ENCODE measurements around the gene BIRC6. TPM values are rescaled to one million over a fixed set of nuclear protein-coding genes. Genes with fewer than 3 reads are reported as not detected.

BIRC6 gene
- total and polyA plus RNA-seq, 8 donors: 71.6 to 94.6 (median 80.9) TPM

DNA sequence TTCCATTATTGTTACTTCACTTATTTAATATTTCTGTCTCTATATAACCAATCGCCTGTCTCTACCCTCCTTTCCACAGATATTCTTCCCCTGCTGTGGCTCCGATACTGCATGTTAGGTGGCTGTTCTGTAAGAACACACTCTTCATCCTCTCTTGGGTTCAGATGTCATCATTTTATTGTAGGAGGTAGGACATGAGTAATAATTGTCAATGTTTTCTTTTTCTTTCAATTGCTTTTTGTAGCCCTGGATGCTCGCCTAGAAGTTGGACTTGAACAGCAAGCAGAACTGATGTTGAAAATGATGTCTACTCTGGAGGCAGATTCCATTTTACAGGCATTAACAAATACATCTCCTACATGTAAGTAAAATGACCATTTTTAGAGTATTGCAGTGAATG, 128.6 kb downstream of the BIRC6 start:
- TF ChIP-seq, protein P1, sequence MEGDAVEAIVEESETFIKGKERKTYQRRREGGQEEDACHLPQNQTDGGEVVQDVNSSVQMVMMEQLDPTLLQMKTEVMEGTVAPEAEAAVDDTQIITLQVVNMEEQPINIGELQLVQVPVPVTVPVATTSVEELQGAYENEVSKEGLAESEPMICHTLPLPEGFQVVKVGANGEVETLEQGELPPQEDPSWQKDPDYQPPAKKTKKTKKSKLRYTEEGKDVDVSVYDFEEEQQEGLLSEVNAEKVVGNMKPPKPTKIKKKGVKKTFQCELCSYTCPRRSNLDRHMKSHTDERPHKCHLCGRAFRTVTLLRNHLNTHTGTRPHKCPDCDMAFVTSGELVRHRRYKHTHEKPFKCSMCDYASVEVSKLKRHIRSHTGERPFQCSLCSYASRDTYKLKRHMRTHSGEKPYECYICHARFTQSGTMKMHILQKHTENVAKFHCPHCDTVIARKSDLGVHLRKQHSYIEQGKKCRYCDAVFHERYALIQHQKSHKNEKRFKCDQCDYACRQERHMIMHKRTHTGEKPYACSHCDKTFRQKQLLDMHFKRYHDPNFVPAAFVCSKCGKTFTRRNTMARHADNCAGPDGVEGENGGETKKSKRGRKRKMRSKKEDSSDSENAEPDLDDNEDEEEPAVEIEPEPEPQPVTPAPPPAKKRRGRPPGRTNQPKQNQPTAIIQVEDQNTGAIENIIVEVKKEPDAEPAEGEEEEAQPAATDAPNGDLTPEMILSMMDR (IDR thresholded peaks at IDR 0.05): no peak
- Histone ChIP-seq H3K36me3 (peaks cover 0 to 93% of the 10 kb centered on the region in 2 donors), H3K9me3 (no peaks in the 10 kb centered on the region), H3K27me3 (no peaks in the 10 kb centered on the region), H3K4me3 (no peak overlapping the region), H3K4me1 (peaks cover 0 to 8% of the 10 kb centered on the region in 2 donors), H3K27ac (peak overlapping the region in 1 of 2 donors; percentile 20)
- intact Hi-C loops (cut with DNase I): no loop called here
- DNase-seq (no peak), ATAC-seq (no peak)

DNA sequence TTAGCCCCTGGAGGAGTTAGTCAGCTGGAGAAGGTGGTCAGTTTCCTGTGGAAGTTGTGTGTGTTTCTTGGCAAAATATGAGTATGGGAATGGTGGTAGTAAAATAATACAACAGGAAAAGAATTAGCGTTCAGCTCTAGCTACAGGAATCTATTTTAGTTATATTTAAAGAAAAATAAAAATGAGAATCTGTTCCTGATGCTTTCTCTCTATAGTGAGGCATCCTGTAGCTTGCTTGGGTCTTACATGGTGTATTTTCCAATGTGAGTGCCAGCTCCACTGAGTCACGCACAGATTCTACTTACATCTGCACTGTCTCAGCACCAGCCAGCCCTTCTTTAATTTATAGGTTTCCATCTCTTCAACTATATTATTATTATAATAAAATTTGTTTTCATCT, 132.2 kb downstream of the BIRC6 start:
- DNase-seq: no peak
- Histone ChIP-seq H3K9me3 (no peaks in the 10 kb centered on the region), H3K27me3 (no peaks in the 10 kb centered on the region), H3K4me1 (peaks cover 0 to 8% of the 10 kb centered on the region in 2 donors), H3K27ac (peak overlapping the region in 1 of 2 donors; percentile 21), H3K36me3 (peaks cover 0 to 79% of the 10 kb centered on the region in 2 donors), H3K4me3 (no peak overlapping the region)
- intact Hi-C loops (cut with DNase I): no loop called here
- TF ChIP-seq, protein P1 (IDR thresholded peaks at IDR 0.05): no peak
- no peak for ATAC-seq

DNA sequence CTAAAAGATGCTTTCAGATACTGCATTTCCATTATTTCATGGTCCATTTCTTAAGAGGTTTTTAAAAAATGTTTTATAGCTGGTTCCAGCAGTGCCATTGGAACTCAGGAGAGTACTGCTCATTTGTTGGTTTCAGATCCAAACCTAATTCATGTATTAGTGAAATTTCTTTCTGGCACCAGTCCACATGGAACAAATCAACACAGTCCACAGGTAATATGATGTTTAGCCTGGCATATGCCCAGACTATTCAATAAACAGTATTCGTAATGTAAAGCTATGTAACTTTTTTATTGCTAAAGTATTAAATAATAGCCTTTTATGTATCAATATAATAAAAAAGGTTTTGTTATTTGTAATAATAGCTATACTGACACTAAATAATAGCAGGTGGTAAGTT, 134.5 kb downstream of the BIRC6 start:
- peaks cover 0 to 77% of the 10 kb centered on the region in 2 donors for H3K36me3 ChIP-seq
- H3K27ac ChIP-seq: no peak overlapping the region
- no peak for ATAC-seq
- H3K9me3 ChIP-seq: no peaks in the 10 kb centered on the region
- DNase-seq: no peak
- H3K27me3 ChIP-seq: no peaks in the 10 kb centered on the region
- H3K4me1 ChIP-seq: no peaks in the 10 kb centered on the region
- TF ChIP-seq, protein P1 (IDR thresholded peaks at IDR 0.05): no peak
- intact Hi-C loops (cut with DNase I): no loop called here
- no peak overlapping the region for H3K4me3 ChIP-seq

DNA sequence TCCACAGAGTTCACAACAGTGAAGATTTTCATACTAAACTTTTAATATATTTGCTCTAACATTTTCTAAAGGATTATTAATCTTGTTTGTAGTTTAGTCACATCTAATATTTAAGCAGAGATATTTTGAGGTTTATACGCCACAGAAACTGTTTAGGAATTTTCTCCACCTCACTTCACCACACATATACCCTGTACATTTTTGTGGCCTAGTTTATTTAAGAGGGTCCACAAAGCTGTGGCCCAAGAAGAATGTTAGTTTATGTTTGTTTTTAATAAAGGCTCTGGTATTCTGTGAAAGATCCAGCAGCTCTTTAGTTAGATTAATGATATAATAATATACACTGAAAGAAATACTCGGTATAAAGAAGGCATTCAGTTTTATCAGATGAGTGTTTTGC, 138.3 kb downstream of the BIRC6 start:
- DNase-seq (no peak), ATAC-seq (no peak)
- Histone ChIP-seq H3K4me3 (no peak overlapping the region), H3K9me3 (no peaks in the 10 kb centered on the region), H3K4me1 (no peaks in the 10 kb centered on the region), H3K36me3 (peaks cover 0 to 60% of the 10 kb centered on the region in 2 donors), H3K27me3 (no peaks in the 10 kb centered on the region), H3K27ac (no peak overlapping the region)
- TF ChIP-seq, protein P1 (IDR thresholded peaks at IDR 0.05): no peak
- intact Hi-C loops (cut with DNase I): no loop called here

DNA sequence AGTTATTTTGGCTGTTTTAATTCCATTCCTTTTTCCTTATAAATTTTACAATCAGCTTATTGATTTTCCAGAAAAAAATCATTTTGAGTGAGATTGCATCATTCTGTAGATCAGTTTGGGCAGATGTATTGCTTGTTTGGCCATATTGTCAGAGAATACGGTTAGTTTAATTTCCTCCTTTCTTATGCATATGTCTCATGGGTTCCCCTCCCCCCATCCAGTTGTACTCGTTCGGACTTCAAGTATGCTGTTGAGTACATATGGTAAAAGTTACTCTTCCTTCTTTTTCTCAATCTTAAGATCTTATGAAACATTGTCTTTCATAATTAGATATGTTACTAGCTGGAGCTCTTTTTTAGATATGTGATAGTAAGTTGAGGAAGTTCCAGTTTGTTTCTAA, 139.8 kb downstream of the BIRC6 start:
- intact Hi-C loops (cut with DNase I): no loop called here

More for the DNA sequence above, 139.8 kb downstream of the BIRC6 start:
- Histone ChIP-seq H3K4me3 (no peak overlapping the region), H3K27me3 (no peaks in the 10 kb centered on the region), H3K4me1 (no peaks in the 10 kb centered on the region), H3K27ac (peak overlapping the region in 1 of 2 donors; percentile 43), H3K9me3 (no peaks in the 10 kb centered on the region), H3K36me3 (peaks cover 0 to 58% of the 10 kb centered on the region in 2 donors)
- TF ChIP-seq, protein P1 (IDR thresholded peaks at IDR 0.05): no peak
- no peak for DNase-seq
- ATAC-seq: peak; percentile 61
